HG03354 (cell line): ENCODE results near the gene FOXI1.
A peak's percentile ranks its signal among the peaks of the same experiment; 100 is the strongest.
"Not testable (repeated sequence)": the region's sequence is repeated elsewhere in the genome, so short reads cannot be mapped to it uniquely, and the experiment has no call there.

Experiments
- ATAC-seq: cut with Tn5 transposase; IDR thresholded peaks from one replicate; pipeline ENCODE4 v1.9.1; 2021; ENCODE audit warnings: mild to moderate bottlenecking; ENCODE audit not compliant: unreplicated experiment, poor library complexity, severe bottlenecking

Gene FOXI1

GRCh38 chr5:170087168-170087817 lies 18.4 kb upstream of the FOXI1 start:
- no peak for ATAC-seq

DNA sequence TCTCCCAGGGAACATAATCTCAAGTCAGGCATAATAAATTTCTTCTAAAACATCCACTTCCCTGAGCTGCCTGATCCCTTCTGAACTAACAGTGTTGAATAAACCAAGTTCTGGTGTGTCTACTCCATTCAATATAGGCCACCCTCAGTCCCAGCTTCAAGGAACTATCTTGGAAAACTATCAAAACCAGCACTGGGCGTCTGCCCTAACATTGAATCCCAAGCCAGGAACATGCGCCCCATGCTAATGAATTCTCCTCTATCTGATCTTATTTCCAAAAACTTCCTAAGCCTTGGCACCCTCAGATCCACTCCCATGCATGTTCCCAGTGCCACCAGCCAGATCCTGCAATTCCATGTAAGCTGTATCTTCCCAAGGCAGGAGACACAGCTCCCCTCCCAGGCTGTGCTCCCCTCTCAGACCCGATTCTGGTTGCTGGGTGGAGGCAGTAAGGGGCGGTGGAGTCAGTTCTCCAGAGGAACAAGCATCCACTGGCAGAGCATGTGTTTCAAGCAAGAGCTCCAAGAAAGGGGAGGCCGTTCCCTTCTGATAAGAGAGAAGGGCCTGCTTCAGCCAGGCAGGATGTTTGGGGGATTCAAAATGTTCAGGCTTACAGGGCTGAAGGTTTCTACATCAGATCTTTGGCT lies 13.1 kb upstream of the FOXI1 start:
- ATAC-seq = no peak

DNA sequence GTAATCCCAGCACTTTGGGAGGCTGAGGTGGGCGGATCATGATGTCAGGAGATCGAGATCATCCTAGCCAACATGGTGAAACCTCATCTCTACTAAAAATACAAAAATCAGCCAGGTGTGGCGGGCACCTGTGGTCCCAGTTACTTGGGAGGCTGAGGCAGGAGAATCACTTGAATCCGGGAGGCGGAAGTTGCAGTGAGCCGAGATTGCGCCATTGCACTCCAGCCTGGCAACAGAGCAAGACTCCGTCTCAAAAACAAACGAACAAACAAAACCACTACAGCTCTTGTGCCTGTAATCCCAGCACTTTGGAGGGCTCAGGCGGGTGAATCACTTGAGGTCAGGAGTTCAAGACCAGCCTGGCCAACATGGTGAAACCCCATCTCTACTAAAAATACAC lies 11.4 kb upstream of the FOXI1 start:
- not testable (repeated sequence) for ATAC-seq

DNA sequence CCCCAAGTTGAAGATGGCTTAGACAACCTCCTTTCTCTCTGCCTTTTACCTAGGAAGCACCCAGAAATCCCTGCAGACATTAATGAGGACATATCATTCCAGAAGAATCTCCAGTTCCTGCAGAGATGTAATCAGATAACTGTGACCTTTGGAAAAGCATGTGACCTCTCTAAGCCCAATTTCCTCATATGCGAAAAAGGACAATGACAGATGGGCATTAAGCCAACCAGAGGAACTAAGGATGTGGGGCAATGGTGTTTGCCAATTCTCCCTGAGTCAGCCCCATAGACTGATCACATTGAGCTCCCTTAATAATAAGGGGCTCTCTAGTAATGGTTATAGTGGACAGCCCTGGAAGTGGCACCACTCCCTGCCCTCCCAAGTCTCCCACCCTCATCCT lies 10.1 kb upstream of the FOXI1 start:
- no peak for ATAC-seq

GRCh38 chr5:170097934-170098333 lies 7.8 kb upstream of the FOXI1 start:
- no peak for ATAC-seq

- ATAC-seq = peak; percentile 65
These were observed 5.4 kb upstream of the FOXI1 start for GRCh38 chr5:170100066-170100943.

- ATAC-seq = no peak
These were observed 2.2 kb upstream of the FOXI1 start for GRCh38 chr5:170103447-170103846.

GRCh38 chr5:170104299-170104698 lies 1.4 kb upstream of the FOXI1 start:
- no peak for ATAC-seq

GRCh38 chr5:170104710-170105109 lies 987 bp upstream of the FOXI1 start:
- ATAC-seq = no peak

DNA sequence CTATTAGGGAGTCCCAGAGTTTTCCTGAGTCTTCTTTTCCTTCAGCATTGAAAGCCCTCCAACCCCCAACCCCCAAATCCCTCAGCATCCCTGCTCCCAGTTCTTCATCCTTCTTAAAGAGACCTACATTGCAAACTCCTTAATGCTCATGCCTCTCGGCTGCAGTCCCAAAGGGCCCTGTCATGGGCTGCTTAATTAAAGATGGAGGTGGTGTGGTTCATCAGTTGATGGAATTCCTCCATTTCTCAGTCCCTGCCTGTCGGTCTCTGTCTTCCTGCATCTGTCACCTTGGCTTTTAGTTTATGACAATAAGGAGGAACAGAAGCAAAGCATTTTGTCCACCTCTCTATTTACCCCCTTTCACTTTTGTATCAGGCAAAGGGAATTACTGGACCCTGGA lies 2.0 kb downstream of the FOXI1 start:
- ATAC-seq = no peak

DNA sequence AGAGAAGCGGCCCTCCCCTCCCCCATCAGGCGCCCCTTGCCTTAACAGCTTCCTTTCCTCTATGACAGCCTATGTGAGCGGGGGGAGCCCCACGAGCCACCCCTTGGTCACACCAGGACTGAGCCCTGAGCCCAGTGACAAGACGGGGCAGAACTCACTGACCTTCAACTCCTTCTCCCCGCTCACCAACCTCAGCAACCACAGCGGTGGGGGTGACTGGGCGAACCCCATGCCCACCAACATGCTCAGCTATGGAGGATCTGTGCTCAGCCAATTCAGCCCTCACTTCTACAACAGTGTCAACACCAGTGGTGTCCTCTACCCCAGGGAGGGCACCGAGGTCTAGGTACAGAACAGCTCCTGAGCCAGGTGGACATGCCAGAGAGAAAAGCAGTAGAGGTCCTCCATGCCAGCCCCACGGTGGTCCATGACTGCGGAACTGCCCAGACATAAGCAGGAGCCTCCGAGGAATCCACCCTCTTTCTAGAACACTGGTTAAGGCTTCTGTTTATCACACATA lies 2.6 kb downstream of the FOXI1 start:
- ATAC-seq = no peak

DNA sequence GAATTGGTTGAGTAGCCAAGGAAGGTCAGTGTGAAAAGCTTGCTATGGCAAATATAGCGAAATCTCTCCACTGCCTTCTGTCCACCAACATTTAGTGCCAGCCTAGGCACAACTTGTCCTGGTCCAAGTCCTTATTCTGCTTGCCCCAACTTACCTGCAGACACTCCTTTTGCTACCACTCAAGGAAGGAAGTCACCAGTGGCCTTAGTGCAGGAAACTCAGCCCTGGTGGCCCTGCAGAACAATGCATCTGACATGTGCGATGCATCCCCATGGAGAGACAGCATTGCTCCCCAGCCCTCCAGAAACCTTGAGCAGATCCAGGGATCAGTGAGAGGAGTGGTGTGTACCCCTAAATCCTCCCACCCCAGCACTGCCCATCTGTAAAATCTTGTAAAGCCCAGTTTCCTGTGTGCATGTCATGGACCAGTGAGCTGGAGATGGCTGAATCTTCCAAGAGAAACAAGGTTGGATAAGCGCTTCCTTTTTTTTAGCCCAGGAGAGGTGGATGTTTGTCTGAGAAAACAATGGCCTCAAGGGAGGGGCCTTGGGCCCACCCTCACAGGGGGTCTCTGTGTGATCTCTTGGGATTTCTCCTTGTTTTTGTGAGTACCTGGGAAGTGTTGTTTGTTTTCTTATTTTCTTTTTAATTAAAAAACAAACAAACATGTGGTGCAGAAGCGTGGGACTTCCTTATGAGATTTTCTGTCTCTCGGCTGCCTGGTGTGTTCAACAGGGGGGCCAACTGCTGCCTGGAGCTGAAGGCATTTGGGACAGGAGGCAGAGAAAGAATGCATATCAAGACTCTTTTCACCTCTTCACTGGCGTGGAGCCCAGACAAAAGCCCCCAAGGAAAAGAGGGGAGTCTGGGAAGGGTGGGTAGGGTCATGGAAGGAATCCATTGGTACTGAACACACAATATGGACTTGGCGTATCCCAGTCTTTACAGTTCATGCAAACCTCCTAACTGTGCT lies 3.6 kb downstream of the FOXI1 start:
- ATAC-seq = no peak

GRCh38 chr5:170110403-170111087 lies 4.8 kb downstream of the FOXI1 start:
- no peak for ATAC-seq

GRCh38 chr5:170111088-170111785 lies 5.5 kb downstream of the FOXI1 start:
- ATAC-seq = no peak

DNA sequence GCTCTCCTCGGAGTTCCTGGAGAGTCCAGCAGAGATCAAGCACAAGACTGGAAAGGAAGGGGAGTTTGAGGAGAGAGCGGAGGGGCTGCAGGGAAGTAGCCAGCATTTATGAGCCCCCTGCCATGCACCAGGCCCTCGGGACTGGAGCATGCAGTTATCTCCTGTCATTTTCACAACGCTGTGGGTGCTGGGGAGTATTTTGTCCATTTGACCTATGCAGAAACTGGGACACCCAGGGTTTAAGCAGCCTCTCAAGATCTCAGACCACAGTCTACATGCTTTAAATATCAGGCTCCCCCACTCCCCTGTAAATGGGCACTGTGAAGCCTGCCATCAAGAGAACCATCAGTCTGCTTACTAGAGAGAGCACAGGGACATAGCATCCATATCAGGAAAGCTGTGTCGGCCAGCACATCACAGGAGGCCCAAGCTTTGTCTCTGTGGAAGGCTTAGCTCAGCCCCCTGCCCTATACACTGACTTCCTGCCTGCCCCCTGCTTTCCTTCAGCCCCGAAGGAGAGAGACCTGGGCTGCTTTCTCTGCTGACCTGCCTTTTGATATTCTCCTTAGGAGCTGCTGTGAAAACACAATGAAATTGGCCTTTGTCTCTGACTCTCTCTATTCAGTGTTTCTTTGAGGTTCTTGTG lies 7.3 kb downstream of the FOXI1 start:
- ATAC-seq = no peak

DNA sequence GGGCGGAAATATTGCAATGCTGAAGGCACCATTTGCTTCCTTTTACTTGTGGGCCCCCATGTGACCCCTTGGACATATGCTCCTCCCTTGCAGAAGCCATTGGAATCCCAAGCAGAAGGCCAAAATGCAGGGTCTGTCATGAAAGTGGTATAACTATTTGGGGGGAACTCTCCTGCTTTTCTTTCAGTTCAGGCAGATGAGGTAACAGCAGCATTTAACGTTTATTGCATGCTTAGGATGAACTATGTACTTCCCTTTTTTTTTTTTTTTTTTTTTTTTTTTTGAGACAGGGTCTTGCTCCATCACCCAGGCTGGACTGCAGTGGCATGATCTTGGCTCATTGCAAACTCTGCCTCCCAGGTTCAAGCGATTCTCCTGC lies 7.8 kb downstream of the FOXI1 start:
- ATAC-seq = no peak

- no peak for ATAC-seq
These were observed 8.6 kb downstream of the FOXI1 start for GRCh38 chr5:170114271-170114670.

- no peak for ATAC-seq
These were observed 10.2 kb downstream of the FOXI1 start for GRCh38 chr5:170115925-170116324.
